Tibial nerve (tissue), 4 donors: ENCODE results near the gene KCNMA1. TPM values are rescaled to one million over a fixed set of nuclear protein-coding genes. Genes with fewer than 3 reads are reported as not detected.
A peak's percentile ranks its signal among the peaks of the same experiment; 100 is the strongest.
"Not testable (repeated sequence)": the region's sequence is repeated elsewhere in the genome, so short reads cannot be mapped to it uniquely, and the experiment has no call there.

Source experiments
- DNase-seq, 2 donors: peaks; one replicate each; pipeline ENCODE4 v3.0.0-alpha.2; 2019; ENCODE audit warnings: low spot score in 2 of 2
- H3K27ac ChIP-seq, 4 donors: fragments of 200-600 bp; sonication (generic) in 3 of 4; one replicate each; pipeline ENCODE4 v1.5.1; 2017 to 2019; ENCODE audit warnings: mild to moderate bottlenecking in 1 of 4
- H3K27me3 ChIP-seq, 2 donors: fragments of 200-600 bp; sonication (generic) in 1 of 2; one replicate each; pipeline versions ENCODE4 v1.5.1 to v1.6.0; 2017 to 2019
- H3K36me3 ChIP-seq, 3 donors: fragments of 200-600 bp; sonication (generic); one replicate each; pipeline ENCODE4 v1.5.1; 2018 to 2019
- H3K4me1 ChIP-seq, 4 donors: fragments of 200-600 bp; sonication (generic) in 3 of 4; one replicate each; pipeline ENCODE4 v1.5.1; 2017 to 2019
- H3K4me3 ChIP-seq, 4 donors: fragments of 200-600 bp; sonication (generic) in 3 of 4; one replicate each; pipeline ENCODE4 v1.5.1; 2017 to 2019; ENCODE audit warnings: mild to moderate bottlenecking in 1 of 4, moderate library complexity in 1 of 4
- H3K9me3 ChIP-seq, 4 donors: fragments of 200-600 bp; sonication (generic) in 3 of 4; one replicate each; pipeline ENCODE4 v1.5.1; 2017 to 2019
- CTCF ChIP-seq, 5 experiments: fragments of 200-600 bp in 3 of 5; fragments of 450-650 bp in 2 of 5; sonication (generic) in 3 of 5; IDR thresholded peaks; one replicate each; pipeline ENCODE4 v1.5.1; 2016 to 2019; ENCODE audit warnings: antibody characterized with exemption in 5 of 5, mild to moderate bottlenecking in 3 of 5, moderate library complexity in 2 of 5
- EP300 ChIP-seq, 2 donors: sonication (generic); formaldehyde crosslinking; IDR thresholded peaks; one replicate each; pipeline ENCODE4 v1.6.1; 2017; ENCODE audit warnings: antibody characterized with exemption in 2 of 2, mild to moderate bottlenecking in 1 of 2
- POLR2A ChIP-seq, 2 donors: fragments of 450-650 bp; IDR thresholded peaks; one replicate each; pipeline ENCODE4 v1.6.1; 2017; ENCODE audit warnings: antibody characterized with exemption in 2 of 2, mild to moderate bottlenecking in 2 of 2, moderate library complexity in 2 of 2
- WGBS, 2 donors: methylation state at CpG; one replicate each; pipeline ENCODE4 v1.1.5; 2018; 5-methylcytosine and 5-hydroxymethylcytosine counted together
- total RNA-seq, 4 donors: library from RNA; depleted of rRNA; stranded (reverse); fragments of >200 nt; gene quantifications; one replicate each; pipeline ENCODE4 v1.1.0, GENCODE V29; 2016

Gene KCNMA1
- total RNA-seq, 4 donors from 2014 or later, result 10.2 to 19.9 (median 13.7) TPM

GRCh38 chr10:77664008-77664407, 26.4 kb upstream of the KCNMA1 start:
- H3K27ac ChIP-seq, result peak overlapping the region in 1 of 4 donors; percentile 6
- DNase-seq, result no peak
- H3K9me3 ChIP-seq, result peaks cover 0 to 4% (median 0%) of the 10 kb centered on the region in 4 donors
- no peaks in the 10 kb centered on the region for H3K36me3 ChIP-seq
- H3K4me1 ChIP-seq, result peaks cover 0 to 27% (median 0%) of the 10 kb centered on the region in 4 donors
- H3K27me3 ChIP-seq, result no peaks in the 10 kb centered on the region
- H3K4me3 ChIP-seq, result no peak overlapping the region
- 19 to 20% methylated on average over 2 of the region's 2 CpGs for WGBS, 2 donors
- TF ChIP-seq POLR2A (IDR thresholded peaks at IDR 0.05), result no peak
- no peak for TF ChIP-seq CTCF (IDR thresholded peaks at IDR 0.05)
- TF ChIP-seq EP300 (IDR thresholded peaks at IDR 0.05), result no peak

- Histone ChIP-seq H3K4me3 (no peak overlapping the region), H3K4me1 (peaks cover 0 to 27% (median 0%) of the 10 kb centered on the region in 4 donors), H3K27me3 (no peaks in the 10 kb centered on the region), H3K36me3 (no peaks in the 10 kb centered on the region), H3K27ac (no peak overlapping the region), H3K9me3 (peaks cover 0 to 10% (median 0%) of the 10 kb centered on the region in 4 donors)
- no peak for TF ChIP-seq EP300 (IDR thresholded peaks at IDR 0.05)
- no peak for TF ChIP-seq POLR2A (IDR thresholded peaks at IDR 0.05)
- no peak for TF ChIP-seq CTCF (IDR thresholded peaks at IDR 0.05)
- no peak for DNase-seq
- WGBS, 2 donors, result 23 to 38% methylated on average over 6 of the region's 6 CpGs
Measured at GRCh38 chr10:77661674-77662073, 24.1 kb upstream of the KCNMA1 start.

GRCh38 chr10:77661100-77661499, 23.5 kb upstream of the KCNMA1 start:
- H3K27ac ChIP-seq, result no peak overlapping the region
- TF ChIP-seq CTCF (IDR thresholded peaks at IDR 0.05) (no peak), EP300 (IDR thresholded peaks at IDR 0.05) (no peak), POLR2A (IDR thresholded peaks at IDR 0.05) (no peak)
- WGBS, 2 donors, result 66 to 77% methylated on average over 3 of the region's 3 CpGs

GRCh38 chr10:77659046-77659670, 21.6 kb upstream of the KCNMA1 start:
- H3K27ac ChIP-seq, DNase-seq, H3K27me3 ChIP-seq, H3K4me3 ChIP-seq, H3K36me3 ChIP-seq: not testable (repeated sequence)
- 91 to 97% methylated on average over 3 of the region's 3 CpGs for WGBS, 2 donors
- peaks cover 0 to 10% (median 0%) of the 10 kb centered on the region in 4 donors for H3K9me3 ChIP-seq
- peaks cover 0 to 21% (median 0%) of the 10 kb centered on the region in 4 donors for H3K4me1 ChIP-seq

More at GRCh38 chr10:77661100-77661499, 23.5 kb upstream of the KCNMA1 start:
- H3K4me1 ChIP-seq, result peaks cover 0 to 27% (median 0%) of the 10 kb centered on the region in 4 donors
- no peak overlapping the region for H3K4me3 ChIP-seq
- H3K9me3 ChIP-seq, result peaks cover 0 to 10% (median 0%) of the 10 kb centered on the region in 4 donors
- H3K27me3 ChIP-seq, result no peaks in the 10 kb centered on the region
- no peaks in the 10 kb centered on the region for H3K36me3 ChIP-seq
- no peak for DNase-seq

- no peak for DNase-seq
- Histone ChIP-seq H3K27ac (no peak overlapping the region), H3K4me3 (no peak overlapping the region), H3K4me1 (no peaks in the 10 kb centered on the region), H3K27me3 (no peaks in the 10 kb centered on the region), H3K9me3 (peaks cover 0 to 11% (median 0%) of the 10 kb centered on the region in 4 donors), H3K36me3 (no peaks in the 10 kb centered on the region)
- no peak for TF ChIP-seq POLR2A (IDR thresholded peaks at IDR 0.05)
- TF ChIP-seq EP300 (IDR thresholded peaks at IDR 0.05), result no peak
- TF ChIP-seq CTCF (IDR thresholded peaks at IDR 0.05), result no peak
Measured at GRCh38 chr10:77653210-77653609, 15.6 kb upstream of the KCNMA1 start.
